GM19043 (cell line): ENCODE data around the gene ANKRD18A.

Source experiments
- ATAC-seq: cut with Tn5 transposase; IDR thresholded peaks from one replicate; pipeline ENCODE4 v1.9.1; 2021; ENCODE audit warnings: low read depth; ENCODE audit not compliant: unreplicated experiment

The ANKRD18A gene

DNA sequence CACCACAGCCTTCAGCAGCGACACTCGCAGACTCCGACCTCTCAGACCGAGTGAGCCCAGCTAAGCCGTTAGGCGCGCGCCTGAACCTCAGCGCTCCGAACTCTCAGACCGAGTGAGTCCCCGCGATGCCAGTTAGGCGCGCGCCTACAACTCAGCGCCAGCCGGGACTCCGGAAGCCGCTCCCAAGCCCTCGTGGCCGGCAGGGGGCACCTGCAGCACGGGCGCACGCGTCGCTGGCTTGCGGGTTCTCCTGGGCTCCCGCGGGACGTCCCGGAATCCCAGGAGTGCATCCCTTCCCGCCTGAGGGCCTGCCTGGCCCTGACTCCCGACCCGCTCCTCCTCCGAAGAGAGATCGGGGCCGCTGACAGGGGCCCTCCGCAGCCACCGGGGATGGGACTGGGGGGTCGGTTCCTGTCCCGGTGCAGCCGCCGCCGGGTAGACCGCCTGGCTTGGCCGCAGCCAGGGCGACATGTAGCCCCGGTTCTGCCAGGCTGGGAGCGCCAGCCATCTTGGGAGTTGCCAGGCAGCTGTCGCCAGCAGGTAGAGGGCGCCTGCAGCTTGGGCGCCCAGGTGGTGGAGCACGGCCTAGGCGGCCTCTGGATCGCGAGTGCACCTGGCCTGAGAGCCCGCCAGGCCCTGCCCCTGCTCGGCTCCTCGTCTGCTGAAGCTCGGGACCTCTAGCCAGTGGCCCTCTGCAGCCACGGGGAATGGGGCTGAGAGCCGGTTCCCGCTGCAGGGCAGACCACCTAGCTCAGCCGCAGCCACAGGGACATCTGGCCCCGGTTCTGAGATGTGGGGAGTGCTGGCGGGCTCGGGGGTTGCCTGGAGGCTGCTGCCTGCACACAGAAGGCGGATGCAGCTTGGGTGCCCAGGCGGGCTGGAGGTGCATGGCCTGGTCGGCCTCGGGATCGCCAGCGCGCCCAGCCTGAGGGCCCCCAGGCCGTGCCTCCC is at the start of gene ANKRD18A:
TSS of gene ANKRD18A (minus strand) at position 114 of the 951 bp plus-strand sequence. CDS start 311 bp downstream, outside the sequence.
- ATAC-seq, result peak; percentile 62

DNA sequence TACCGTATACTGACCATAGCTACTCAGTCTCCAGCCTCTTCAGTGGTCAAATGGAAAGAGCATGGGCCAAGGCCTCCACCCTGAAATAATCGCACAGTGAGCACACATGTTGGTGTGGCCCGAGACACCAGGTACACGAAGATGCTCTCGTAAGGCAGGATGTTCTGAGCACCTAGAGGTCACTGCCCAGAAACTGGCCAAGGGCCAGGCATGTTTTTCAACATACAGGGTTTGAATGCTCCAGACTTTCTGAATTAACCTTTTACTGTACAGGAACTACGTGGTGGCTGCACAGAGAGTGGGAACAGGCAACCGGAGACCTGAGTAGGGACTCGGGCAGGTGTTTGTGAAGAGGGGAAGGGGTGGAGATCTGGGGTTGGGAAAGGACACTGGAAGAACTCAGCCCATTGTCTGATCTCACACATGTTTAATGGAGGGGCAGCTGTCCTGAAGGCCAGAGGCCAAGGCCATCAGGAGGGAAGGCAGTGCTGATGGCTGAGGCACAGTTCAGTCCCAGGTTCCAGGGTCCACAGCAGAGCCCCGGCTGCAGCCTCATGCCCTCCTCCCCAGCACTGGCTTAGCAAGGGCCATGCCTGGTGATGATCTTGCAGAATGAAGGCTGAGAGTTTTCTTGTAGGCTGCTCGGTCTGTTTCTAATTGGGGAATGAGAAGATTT is 48.5 kb upstream of the ANKRD18A start:
- no peak for ATAC-seq

DNA sequence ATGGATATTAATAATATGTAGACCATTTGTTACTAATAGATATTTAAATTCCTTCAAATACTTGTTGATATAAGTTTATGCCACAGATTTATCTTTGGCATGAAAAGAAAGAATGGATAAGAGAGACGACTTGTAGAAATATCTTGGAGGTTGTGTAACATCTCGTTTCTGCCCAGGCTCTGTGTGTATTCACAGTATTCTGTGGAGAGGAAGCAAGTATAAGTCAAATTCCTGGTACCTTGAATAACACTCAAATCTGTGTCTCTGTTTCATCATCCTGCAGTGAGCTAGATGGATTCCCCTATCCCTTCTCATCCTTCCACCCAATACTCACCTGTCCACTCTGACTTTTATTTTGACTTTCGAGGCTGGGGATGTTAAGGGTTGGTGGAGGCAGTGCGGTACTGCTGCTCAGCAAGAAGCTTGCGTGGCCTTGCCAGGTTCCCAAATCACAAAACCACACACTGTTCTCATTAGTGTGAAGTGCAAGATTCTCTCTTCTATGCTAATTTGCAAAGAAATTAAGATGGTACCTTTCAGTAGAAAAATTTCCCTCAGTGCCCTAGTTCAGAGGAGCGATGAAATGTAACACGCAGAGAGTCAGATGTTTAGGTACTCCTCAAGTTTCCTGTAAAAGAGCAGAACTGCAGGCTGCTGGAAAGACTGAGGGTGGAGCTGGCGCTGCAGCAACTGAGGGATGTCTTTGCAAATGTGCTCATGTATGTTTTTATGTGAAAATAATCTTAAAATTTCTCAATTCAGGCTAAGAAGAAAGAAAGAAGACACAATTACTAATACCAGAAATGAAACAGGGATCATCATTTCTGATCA is 42.6 kb upstream of the ANKRD18A start:
- ATAC-seq, result no peak

DNA sequence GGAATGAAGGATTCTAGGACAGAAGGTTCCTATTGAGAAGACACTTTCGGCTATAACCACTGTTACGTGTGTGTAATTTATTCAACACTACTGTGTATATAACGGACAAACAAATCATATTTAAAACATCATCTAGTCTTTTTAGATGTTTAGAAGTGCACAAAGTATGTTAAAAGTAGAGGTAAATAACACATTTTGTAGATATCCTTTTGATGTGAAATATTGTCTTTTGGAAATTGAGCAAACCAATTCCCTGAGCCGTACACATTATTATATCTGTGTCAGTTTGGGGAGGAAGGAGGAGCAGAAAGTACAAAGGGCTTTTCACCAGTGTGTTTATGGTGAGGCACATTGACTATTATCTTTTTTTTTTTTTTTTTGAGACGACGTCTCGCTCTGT is 39.1 kb upstream of the ANKRD18A start:
- ATAC-seq, result no peak

DNA sequence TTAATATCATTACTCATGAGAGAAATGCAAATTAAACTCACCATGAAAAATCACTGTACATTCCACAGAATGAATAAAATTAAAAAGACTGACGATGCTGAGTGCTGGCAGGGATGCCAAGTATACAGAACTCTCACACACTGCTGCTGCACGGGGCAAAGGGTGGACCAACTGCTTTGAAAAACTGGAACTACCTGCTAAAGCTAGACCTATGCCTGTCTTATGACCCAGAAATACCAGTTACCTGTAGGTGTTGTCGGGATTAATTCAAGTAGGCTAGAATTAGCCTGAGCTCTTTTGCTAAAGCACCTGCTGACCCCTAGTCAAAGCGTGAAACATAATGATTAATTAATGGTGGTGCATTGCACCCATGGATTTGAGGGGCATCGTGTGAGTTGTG is 36.5 kb upstream of the ANKRD18A start:
- no peak for ATAC-seq

DNA sequence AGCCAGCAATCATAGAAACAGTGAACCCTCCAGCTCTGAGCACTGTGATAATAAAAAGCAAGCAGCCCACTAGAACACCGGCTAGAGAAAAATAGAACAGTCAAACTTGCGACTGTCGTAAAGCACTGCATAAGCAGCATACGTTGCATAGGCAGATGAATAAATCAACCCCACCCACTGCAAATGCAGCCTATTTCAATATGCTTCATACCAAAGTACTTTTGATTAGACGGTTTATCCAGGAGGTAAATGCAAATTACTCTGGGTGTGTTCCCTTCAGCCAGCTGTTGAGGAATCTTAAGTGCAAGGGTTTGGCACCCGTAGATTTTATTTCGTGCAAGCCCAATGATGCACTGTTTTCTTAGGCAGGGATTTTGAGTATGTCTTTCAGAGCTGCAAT is 32.1 kb upstream of the ANKRD18A start:
- no peak for ATAC-seq

DNA sequence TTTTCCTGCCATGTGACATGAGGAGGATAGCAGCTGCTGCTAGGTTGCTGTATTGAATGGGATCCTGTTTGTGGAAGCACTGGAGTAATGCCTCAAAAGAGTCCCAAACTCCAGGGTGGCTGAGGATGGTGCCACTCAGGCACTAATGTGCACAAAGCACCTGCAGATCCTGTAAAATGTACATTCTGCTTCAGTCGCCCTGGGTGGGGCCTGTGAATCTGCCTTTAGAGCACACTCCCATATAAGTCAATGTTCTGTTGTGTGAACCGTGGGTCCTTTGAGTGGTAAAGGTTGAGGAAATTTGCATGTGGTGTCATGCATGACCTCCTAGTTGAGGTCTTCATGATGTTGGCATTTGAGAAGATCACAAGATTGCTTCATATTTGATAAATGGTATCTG is 31.6 kb upstream of the ANKRD18A start:
- ATAC-seq, result no peak

DNA sequence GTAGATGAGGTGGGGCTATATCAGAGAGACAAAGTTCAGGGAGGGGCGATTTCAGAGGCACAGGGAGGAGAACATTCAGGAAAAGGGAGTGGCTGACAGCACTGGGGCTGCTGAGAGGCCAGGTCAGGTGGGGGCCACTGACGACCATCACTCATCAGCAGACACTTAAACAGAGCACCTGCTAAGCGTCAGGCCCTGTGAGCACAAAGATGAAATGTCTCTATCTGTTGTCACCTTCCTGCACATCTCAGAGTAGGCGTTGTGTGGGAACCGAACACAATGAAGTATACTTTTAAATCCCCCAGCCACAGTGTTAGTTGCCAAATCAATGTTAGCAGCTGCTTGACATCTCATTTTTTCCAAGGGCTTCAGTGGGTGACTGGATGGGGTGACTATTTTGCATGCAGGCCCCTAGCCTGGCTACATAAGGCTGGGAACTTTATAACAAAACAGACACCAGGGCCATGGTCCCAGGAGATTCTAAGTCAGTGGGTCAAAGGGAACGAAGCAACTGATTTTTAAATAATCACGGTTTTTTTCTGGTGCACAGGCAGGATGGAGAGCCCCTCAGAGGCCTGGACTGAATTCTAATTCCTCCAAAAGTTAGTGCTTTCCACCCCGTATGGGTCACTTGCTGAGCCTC is 31.1 kb upstream of the ANKRD18A start:
- no peak for ATAC-seq

DNA sequence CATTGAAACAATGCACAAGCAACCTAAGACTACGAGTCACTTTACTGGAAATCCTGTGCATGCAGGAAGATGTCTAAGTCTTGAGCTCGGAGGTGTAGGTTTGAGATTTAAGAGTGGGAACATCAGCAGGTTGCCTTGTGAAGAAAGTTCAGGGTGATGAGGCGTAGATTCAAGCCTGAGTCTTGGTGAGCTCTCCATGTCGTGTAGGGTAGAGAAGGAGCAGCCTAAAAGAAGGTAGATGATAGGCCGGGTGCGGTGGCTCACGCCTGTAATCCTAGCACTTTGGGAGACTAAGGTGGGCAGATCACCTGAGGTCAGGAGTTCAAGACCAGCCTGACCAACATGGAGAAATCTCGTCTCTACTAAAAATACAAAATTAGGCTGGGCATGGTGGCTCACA is 30.2 kb upstream of the ANKRD18A start:
- ATAC-seq, result no peak

DNA sequence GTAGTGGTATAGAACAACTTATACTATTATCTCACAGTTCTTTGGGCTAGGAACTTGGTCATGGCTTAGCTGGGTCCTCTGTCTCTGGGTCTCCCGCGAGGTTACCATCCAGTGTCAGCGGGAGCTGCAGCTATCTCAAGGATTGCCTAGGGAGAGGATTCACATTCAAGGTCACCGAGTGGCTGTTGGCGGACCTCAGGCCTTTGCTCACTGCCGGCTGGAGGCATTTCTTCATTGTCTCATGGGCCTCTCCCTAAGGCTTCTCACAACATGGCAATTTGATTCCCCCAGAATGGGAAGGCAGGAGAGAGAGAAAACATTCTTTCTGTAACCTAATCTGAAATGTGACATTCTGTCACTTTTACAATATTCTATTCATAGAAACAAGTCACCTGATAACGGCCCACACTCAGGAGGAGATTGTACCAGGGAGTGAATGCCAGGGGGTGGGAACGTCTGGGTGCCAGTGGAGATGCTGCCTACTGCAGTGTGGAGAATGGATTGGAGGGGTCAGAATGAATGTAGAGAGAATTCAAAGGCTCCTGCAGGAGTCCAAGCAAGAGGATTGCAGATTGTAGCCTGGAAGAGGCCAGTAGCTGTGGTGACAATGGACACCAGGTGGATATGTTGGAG is 29.5 kb upstream of the ANKRD18A start:
- ATAC-seq, result no peak

DNA sequence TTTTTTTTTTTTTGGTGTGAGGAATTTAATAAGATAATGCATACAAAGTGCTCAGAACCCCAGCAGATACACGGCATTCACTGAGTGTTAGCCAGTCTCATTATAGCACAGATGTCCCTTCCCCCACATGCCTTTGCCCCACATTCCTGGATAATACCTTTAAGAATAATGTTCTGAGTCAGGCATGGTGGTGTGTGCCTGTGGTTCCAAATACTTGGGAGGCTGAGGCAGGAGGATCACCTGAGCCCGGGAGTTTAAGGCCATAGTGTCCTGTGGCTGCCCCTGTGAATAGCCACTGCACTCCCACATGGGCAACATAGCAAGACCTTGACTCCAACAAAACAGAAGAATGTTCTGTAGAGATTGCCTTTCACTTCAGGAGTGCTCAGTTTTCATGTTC is 24.2 kb upstream of the ANKRD18A start:
- no peak for ATAC-seq

DNA sequence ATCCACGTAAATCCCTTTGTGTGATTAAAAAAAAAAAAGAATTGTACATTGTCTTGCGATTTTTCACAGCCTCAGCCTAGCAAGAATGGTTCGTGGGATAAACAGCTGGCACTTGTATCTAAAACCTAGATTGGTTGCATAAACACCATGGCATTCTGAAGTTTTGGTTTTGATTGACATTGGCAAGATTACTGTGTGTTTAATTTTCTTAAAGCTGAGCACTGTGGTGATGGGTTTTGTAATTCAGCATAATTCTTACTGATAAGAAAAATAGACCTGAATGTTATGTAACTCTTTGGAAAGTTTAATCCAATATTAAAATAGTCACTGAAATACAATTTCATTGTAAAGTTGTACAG is 23.4 kb upstream of the ANKRD18A start:
- ATAC-seq, result no peak

DNA sequence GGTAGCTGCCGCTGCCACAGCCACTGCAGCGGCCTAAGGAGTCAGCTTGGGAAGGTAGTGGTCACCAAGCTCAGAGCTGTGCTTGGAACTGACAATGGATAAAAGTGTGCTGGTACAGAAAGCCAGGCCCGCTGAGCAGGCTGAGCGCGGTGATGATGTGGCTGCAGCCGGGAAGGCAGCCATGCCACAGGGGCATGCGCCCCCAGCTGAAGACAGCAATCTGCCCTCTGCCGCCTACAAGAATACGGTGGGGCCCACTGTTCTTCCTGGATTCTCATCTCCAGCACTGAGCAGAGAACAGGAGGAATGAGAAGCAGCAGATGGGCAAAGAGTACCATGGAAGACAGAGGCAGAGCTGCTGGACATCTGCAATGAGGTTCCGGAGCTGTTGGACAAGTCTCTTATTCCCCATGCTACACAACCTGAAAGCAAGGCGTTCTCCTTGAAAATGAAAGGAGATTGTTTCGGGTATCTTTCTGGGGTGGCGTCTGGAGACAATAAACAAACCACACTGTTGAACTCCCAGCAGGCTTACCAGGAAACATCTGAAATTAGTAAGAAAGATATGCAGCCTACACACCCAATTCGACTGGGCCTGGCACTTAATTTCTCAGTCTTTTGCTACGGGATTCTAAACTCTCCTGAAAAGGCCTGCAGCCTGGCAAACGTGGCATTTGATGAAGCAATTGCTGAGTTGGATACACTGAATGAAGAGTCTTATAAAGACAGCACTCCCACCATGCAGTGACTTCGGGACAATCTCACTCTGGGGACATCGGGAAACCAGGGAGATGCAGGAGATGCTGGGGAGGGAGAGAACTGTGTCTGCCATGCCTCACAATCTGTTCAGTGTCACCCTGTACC is 22.8 kb upstream of the ANKRD18A start:
- ATAC-seq, result no peak

DNA sequence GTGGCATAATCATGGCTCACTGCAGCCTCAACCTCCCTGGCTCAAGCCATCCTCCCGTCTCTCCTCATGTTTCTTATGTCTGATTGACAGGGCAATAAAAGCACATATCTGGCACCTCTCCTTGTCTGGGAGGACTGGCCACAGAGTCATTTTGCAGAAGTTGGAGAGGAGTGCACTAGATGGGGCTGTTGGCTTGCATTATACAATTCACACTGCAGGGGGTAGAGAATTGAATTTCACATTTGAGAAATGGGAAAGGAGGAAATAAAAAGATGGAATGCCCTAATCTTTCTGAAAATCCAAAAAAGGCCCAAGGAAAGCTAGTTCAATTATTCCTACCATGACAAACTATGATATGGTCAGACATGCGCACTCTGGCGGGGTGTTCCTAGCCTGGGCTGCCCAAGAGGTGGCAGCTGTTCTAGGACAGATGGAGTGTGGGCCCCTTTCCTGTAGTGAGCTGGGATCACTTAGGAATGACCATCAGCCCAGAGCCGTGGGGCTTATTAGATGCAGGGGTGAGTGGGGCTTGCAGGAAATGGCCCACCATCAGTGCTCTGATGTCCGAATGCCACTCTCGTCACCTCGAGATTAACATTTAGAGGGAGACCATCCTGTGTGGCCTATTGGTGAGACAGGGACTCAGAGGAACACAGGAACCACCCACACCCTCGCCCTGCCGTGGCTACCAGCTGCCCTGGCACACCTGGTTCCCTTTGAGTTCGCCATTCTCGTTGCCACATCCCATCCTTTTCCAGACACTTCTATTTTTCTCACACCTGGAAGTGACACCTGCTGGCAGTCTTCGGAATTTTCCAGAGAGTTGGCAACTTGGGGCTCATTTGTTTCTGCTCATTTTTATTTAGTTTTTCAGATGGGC is 21.8 kb upstream of the ANKRD18A start:
- ATAC-seq, result no peak

DNA sequence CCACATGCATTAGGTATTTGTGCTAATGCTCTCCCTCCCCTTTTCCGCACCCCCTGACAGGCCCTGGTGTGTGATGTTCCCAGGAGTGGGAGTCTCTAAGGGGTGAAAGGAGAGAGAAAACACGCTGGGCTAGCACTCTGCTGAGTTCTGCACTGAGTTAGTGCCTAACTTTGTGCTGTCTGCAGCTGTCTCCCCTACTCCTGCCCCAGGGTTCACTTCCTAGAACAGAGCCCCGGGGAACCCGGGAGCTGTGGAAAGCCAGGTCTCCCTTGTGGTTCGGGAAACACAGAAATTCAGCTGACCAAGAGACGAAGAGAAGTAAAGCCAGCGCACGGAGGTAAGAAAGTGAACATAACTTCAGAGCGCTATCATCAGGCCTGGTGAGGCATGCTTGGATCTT is 20.7 kb upstream of the ANKRD18A start:
- ATAC-seq, result no peak

DNA sequence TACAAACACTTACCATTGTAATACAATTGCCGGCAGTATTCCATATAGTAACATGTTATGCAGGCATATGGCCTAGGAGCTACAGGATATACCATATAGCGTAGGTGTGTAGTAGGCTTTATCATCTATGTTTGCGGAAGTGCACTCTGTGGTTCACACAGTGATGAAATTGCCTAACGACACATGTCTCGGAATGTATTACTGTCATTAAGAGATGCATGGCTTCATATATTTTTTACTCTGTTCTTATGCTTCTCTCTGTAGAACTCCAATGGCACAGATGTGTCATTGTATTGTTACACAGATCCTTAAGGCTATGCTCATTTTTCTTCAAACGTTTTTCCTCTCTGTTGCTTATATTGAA is 19.2 kb upstream of the ANKRD18A start:
- ATAC-seq, result no peak

DNA sequence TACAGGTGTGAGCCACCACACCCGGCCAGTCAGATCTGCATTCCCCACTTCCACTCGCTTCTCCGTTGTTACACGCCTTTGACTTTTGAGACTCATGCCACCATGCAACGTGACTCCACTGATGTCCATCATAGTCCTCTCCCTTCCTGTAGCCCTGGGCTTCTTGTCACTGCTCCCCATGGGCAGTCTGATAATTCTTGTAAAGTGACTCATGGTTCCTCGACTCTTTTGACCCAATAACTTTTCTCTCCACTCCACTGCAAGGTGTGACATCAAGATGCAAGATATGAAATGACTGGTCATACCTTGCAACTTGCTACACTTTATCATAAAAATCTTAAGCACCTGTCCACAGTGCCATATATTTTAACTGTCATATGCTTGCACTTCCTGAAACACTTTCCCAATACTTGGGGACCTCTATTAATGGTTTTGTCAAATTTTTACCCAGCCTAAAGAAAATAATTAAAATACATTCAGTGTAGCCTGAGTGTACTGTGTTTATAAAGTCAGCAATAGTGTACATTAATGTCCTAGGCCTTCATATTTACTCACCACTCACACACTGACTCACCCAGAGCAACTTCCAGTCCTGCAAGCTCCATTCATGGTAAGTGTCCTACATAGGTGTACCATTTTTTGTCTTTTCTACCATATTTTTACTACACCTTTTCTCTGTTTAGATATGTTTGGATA is 18.6 kb upstream of the ANKRD18A start:
- no peak for ATAC-seq

DNA sequence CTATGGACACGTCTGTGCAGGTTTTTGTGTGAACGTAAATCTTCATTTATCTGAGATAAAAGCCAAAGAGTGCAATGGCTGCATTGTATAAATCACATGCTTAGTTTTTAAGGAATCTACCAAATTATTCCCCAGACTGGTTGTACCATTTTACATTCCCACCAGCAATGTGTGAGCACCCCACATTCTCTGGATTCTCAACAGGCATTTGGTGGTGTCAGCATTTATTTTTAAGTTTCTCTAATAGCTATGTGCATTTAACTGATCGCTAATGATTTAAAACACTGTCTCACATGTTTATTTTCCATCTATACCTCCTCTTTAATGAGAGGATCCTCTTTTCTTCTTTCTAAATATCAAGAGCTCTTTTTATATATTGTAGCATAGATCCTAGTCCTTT is 13.9 kb upstream of the ANKRD18A start:
- no peak for ATAC-seq
